CD4-positive, alpha-beta T cell treated with Interleukin-6 at 100 ng/mL for 8 hours (primary cell): ENCODE data around the gene SLFNL1.
A peak's percentile ranks its signal among the peaks of the same experiment; 100 is the strongest.

Source experiments
- DNase-seq: peaks from one replicate; pipeline ENCODE4 v3.0.0-alpha.2; 2020; ENCODE audit warnings: mixed read lengths, low spot score

The SLFNL1 gene

GRCh38 chr1:40986328-40986783 is 35.2 kb downstream of the SLFNL1 start:
- DNase-seq, result no peak

DNA sequence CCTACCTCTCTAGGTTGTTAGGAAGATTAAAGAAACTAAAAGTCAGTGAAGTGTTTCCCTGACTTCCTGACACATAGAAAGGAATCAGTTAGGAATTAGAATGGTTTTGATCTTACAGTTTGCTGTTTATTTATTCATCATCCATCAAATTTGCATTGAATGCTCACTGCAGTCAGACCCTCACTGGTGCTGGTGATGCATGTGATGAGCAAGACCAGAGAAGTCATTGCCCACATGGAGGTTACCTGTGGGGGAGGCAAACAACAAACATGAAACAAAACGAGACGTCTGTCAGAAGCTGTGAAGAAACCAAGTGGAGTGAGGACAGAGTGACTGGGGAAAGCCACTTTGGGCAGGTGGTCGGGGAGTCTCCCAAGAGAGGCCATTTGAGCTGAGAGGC is 35.6 kb downstream of the SLFNL1 start:
- no peak for DNase-seq

GRCh38 chr1:40985161-40985560 is 36.4 kb downstream of the SLFNL1 start:
- DNase-seq, result no peak

DNA sequence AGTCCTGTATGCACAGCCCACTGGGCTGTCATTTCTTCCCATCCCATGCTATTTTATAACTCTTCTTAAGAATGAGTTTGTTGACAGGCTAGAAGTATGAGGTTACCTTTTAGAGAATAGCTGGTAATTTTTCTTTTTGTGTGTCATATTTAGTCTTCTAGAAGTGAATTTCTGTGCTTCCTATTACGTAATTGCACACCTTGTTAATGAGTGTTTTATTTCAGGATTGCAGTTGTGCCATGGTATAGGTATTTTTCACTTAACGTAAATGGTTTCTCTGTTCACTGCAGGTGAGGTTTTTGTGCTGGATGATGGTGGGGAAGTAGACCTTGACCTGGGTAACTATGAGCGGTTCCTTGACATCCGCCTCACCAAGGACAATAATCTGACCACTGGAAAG is 37.0 kb downstream of the SLFNL1 start:
- no peak for DNase-seq

DNA sequence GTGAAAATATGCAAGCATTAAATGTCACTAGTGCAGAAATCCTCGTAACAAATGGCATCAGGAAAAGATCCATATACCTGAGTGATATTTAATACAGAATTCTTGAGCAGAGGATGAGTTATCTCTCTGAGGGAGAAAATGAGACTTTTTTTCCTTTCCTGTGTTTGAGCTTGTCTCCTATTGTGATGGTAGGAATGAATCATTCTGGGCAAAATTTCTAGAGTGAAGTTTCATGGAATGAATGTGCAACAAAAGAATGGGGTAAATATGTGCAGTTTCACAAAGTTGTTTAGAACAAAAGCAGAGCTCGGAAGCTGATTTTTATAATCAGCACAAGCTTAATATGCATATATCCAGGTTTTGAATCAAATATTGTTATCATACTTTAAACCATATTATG is 37.5 kb downstream of the SLFNL1 start:
- no peak for DNase-seq

DNA sequence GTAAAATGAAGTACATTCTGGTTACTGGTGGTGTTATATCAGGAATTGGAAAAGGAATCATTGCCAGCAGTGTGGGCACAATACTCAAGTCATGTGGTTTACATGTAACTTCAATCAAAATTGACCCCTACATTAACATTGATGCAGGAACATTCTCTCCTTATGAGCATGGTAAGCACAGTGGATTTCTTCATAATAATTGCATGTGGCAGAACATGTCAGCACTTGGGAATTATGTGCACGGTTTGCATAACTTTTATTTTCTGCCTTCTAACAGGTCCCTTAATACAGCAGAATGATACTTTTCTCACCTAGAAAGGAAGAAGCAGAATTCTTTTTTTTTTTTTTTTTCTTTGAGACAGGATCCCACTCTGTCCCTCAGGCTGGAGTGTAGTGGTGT is 38.2 kb downstream of the SLFNL1 start:
- DNase-seq, result no peak

- no peak for DNase-seq
Measured at GRCh38 chr1:40982721-40983120, 38.8 kb downstream of the SLFNL1 start.

- no peak for DNase-seq
Measured at GRCh38 chr1:40981691-40982448, 39.7 kb downstream of the SLFNL1 start.

GRCh38 chr1:40980453-40981121 is 40.9 kb downstream of the SLFNL1 start:
- peak; percentile 20 for DNase-seq

DNA sequence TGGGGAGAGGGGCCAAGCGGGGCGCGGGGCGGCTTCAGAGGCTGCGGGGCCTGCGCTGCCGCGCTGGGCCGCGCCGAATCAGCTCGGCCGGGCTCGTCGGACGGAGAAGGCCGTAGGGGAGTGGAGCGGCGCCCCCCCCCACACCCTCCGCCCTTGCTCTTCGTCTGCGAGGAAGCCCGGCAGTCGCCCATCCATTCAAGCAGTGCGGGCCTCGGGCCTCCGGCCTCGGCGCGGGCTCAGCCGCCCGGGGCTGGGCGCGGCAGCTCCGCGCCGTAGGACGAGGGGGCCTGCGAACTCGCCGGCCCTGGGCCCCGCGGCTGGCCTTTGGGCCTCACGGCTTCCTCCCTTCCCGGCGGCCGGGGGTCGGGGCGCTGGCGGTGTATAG is 41.5 kb downstream of the SLFNL1 start:
- no peak for DNase-seq

DNA sequence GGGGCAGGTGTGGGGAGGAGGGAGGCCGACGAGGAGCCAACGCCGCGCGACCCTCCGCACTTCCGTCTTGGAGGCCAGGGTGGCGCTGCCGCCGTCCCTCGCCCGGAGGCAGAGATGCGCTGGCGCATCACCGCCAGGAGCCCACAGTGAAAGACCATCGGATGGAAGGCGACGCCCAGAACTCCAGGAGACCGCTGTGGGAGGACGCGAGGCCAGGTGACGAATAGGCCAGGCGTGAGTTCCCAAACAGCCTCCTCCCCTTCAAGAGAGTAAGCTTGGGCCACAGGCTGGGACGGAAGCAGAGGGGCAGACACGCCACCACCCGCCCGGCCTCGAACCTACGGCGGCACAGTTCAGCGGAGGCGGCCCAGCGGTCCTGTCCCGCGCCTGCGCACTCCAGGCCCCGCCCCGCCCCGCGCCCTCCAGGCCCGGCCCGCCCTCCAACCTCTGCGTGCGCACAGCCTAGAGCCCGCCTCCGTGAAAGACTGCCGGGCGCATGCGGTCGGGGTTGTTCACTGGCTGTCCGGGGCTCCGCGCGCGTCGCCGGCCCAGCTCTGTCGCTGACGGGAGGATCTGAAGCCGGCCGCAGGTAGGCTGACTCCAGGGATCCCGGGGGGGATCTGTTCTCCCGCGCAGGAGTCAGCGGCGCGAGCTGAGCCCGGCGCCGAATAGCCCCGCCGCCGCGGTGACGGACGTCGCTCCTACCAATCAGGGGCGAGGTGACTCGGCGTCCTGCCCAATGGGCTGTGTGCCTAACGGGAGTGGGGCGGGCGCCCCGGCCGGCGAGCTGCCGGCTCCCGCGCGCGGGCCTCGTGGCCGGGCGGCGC is 42.1 kb downstream of the SLFNL1 start, which contains the start of gene CTPS1:
Gene CTPS1 (plus strand): TSS at position 456 of the 827 bp plus-strand sequence. CDS start 3,595 bp downstream, outside the sequence.
- DNase-seq, result peak; percentile 95

GRCh38 chr1:40978886-40979240 is 42.7 kb downstream of the SLFNL1 start:
- DNase-seq, result no peak

DNA sequence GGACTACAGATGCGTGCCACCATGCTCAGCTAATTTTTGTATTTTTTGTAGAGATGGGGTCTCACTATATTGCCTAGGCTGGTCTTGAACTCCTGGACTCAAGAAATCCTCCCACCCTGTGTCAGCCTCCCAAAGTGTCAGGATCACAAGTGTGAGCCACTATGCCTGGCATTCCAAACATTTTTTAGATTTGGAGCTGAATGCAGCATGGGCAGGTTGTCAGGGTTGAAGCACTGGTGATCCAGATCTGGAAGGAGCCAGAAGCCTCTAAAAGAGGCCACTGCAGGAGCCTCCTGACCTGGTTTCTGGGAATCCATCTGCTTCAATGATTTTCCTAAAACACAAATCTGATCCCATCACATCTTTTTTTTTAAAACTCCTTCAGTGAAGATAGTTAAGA is 43.8 kb downstream of the SLFNL1 start:
- DNase-seq, result no peak

- no peak for DNase-seq
Measured at GRCh38 chr1:40976952-40977690, 44.4 kb downstream of the SLFNL1 start.

GRCh38 chr1:40974945-40975344 is 46.6 kb downstream of the SLFNL1 start:
- no peak for DNase-seq

DNA sequence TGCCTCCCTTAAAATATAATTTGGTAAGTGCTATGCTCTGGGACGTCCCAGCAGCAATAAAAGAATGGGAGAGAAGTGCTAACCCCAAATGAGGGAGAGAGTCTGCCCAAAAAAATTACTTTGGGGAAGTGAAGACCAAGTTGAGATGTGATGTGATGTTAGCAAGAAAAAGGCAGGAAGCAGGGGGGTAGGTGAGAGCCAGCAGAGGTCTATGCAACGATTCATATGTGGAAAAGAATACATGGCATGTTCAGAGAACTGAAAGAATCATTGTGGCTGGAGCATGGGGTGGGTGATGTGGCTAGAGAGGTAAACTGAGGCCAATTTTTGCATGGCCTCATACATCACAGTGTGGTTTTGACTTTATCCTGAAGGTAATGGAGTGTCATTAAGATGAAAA is 47.6 kb downstream of the SLFNL1 start:
- DNase-seq, result no peak

DNA sequence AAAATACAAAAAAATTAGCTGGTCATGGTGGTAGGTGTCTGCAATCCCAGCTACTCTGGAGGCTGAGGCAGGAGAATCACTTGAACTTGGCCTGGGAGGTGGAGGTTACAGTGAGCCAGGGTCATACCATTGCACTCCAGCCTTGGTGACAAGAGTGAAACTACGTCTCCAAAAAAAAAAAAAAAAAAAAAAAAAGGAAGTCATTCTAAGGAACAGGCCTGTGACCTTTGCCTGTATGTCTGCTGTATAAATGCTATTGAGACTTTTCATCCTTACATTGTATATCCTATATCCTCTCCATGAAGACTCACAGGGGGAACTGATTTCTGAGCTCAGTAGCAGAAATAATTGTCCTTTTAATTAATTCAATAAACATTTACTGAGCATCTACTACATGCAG is 49.6 kb downstream of the SLFNL1 start:
- no peak for DNase-seq

DNA sequence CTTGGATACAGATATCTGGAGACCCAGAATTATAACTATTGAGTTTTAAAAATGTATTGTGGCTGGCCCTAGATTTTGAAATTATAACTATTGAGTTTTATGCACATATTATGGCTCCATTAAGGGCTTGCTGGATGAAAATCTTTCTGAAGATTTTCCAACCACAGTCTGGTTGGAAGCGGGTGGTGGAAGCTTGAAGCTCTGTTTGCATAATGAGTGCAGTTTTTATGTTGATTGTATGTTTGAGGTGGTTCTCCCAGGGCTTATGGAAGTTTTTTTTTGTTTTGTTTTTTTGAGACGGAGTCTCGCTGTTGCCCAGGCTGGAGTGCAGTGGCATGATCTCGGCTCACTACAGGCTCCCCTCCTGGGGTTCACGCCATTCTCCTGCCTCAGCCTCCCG is 52.1 kb downstream of the SLFNL1 start:
- DNase-seq, result no peak

- no peak for DNase-seq
Measured at GRCh38 chr1:40966417-40966816, 55.1 kb downstream of the SLFNL1 start.
